HG03108 (cell line): Measurements from ENCODE around the gene MEAK7.
A peak's percentile ranks its signal among the peaks of the same experiment; 100 is the strongest.

ENCODE experiments used
- ATAC-seq: cut with Tn5 transposase; IDR thresholded peaks from one replicate; pipeline ENCODE4 v1.9.1; 2021; ENCODE audit warnings: moderate library complexity; ENCODE audit not compliant: unreplicated experiment

The MEAK7 gene, protein sequence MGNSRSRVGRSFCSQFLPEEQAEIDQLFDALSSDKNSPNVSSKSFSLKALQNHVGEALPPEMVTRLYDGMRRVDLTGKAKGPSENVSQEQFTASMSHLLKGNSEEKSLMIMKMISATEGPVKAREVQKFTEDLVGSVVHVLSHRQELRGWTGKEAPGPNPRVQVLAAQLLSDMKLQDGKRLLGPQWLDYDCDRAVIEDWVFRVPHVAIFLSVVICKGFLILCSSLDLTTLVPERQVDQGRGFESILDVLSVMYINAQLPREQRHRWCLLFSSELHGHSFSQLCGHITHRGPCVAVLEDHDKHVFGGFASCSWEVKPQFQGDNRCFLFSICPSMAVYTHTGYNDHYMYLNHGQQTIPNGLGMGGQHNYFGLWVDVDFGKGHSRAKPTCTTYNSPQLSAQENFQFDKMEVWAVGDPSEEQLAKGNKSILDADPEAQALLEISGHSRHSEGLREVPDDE

DNA sequence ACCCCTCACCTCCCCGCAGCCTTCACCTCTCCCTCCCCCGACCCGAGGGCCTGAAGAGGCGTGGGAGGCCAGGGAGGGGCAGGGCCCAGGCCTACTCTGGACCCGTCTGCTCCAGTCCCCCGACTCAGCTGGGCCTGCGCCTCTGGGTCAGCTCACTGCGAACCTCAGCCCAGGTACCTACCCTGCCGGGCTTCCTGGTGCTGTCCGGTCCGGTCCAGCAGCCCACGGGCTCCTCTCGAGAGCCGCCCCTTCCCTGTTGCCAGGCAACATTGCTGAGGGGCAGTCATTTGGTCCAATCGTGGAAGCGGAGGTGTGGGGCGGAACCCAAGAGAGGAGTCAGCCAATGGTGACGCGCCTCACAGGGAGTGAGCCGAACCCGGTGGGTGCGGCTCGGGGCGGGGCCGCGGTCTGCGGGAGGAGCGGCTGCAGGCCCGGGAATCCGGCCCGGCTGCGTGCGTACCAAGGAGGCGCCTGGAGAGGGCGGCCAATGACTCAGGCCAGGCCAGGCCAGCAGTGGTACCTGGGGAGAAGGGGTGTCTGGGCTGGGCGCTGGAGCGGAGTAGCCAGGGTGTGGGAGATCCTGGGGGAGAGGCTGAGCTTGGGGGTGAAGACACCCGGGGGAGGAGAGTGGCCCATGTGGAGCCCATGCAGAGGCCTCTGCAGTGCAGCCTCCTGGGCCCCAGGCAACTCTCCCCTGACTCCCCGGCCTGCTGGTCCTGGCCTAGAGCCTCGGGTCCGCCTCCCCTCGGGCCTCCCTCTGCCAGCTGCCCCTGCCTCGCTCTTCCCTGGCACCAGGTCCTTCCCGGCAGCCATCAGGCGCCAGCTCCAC, at the start of gene MEAK7:
MEAK7 (minus strand) TSS at position 240 of the 829 bp plus-strand sequence. CDS start 6,573 bp downstream, outside the sequence.
- peak; percentile 93 for ATAC-seq

DNA sequence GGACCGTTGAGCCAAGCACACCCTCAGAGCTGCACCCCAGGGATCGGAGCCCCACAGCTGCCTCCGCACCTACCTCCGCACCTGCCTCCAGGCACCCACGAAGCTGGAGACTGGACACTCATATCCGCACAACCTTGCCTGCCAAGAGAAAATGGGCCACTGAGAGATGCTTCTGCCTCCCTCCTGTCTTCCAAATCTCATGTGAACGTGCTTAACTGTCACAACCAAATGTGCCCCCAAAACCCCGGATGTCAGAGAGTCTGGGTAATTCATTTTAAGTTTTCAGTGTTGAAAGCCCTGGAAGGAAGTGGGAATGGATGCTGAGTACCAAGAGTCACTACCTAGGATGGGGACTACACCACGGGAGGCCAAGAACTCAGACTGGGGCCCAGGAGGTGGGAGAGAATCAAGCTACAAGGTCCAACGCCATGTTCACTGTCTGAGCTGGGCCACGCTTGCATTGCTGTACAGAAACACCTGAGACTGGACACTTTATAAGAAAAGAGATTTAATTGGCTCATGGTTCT, 49.5 kb upstream of the MEAK7 start:
- ATAC-seq, result no peak

DNA sequence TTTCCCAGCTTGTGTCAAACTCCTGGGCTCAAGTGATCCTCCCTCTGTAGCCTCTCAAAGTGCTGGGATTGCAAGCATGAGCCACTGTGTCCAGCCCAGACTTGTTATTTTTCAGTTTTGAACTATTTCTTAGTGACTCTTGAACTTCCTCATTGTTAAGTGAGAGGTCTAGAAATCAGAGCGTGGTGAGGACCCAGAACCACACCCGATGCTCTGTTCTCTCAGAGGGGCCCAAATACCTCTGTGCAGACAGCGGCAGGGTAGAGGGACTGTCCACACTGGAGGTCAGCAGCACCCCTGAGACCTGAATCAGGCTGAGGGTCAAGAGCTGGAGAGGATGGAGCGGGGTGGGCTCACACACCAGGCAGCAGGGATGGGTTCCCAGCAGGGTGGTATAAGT, 47.7 kb upstream of the MEAK7 start:
- no peak for ATAC-seq

DNA sequence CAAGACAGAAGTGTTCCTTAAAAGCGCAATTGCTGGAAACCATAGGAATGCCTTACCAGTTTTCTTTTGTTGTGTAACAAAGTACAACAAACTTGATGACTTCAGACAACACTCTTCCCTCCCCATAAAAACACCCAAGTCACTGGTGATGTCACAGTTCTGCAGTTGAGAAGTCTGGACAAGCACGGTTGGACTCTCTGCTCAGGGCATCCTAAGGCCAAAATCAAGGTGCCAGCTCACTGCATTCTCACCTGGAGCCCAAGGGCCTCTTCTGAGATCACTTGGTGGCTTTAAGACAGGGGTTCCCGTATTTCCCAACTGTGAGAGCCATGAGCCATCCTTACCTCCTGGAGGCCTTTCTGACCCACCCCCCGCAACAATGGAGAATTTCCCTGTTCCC, 45.6 kb upstream of the MEAK7 start:
- no peak for ATAC-seq

DNA sequence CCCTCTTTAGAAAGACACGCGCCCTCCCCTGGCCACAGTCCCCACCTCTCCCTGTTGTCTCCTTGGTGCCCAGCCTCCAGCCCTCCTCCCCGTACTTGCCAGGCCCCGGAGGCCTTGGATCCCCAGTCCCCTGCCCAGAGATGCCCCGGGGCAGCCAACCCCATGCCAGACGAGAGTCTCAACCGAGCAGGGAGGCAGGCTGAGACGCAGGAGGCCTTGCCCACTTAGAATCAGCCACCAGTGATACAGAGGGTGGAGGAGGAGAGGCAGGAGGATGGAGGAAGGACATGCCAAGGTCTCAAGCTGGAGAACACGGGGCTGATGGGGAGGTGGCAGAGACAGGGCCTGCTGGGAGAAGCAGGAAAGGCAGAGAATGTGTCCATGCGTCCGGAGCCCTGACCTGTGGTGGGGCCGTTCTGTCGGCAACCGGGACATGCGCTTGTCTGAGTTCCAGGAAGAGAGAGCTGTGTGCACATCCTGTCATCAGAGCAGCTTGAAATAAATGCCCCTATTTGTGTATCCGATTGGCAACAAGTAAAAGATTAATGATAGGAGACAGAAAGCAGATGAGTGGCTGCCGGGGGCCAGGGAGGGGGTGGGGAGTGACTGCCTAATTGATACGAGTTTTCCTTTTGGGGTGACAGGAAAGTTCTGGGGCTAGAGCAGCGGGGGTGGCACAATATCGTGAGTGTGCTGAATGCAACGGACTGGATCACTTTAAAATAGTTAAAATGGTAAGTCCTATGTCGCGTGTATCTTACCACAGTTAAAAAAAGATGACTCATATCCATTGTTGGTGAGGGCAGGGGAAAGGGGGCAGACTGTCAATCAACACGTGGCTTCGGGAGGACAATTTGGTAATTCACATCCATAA, 44.7 kb upstream of the MEAK7 start:
- no peak for ATAC-seq

DNA sequence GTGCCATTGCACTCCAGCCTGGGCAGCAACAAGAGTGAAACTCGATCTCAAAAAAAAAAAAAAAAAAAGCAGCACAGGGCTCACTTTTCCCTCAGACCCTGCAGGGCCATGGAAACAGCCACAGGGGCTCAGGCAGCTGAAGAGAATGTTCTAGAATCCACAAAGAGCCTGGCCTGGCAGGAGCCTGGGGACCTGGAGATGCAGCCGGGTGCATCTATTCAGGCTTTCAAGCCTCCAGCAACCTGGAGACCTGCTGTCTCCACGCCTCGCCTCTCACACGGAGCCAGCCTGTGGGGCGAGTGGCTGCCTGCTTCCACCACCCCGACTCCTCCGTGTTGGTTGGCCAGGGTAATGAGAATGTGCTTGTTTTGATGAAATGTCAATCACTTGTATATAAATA, 44.0 kb upstream of the MEAK7 start:
- ATAC-seq, result no peak

DNA sequence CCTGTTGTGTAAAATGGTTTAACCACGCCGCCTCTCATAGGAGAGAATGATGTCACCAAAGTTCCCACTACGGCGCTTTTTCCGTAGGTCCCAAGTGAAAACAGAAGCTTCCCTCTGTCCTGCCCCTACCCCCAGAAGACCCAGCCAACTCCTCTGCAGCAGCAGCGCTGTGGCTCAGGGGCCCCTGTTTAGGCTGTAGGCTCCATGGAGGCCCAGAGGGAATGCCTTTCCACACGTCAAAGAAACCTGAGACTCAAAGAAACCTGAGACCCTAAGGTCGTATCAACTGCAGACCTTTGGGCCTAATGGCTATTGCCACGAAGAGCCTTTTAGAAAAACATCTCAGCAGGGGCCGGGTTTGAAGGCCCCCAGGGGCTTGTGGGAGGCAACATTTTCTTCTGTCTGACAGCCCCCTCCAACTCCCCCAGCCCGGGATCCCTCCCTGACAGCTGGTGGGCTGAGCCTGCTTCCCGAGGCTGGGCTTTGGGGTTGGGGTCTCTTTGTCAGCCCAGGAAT, 43.1 kb upstream of the MEAK7 start:
- ATAC-seq, result no peak

DNA sequence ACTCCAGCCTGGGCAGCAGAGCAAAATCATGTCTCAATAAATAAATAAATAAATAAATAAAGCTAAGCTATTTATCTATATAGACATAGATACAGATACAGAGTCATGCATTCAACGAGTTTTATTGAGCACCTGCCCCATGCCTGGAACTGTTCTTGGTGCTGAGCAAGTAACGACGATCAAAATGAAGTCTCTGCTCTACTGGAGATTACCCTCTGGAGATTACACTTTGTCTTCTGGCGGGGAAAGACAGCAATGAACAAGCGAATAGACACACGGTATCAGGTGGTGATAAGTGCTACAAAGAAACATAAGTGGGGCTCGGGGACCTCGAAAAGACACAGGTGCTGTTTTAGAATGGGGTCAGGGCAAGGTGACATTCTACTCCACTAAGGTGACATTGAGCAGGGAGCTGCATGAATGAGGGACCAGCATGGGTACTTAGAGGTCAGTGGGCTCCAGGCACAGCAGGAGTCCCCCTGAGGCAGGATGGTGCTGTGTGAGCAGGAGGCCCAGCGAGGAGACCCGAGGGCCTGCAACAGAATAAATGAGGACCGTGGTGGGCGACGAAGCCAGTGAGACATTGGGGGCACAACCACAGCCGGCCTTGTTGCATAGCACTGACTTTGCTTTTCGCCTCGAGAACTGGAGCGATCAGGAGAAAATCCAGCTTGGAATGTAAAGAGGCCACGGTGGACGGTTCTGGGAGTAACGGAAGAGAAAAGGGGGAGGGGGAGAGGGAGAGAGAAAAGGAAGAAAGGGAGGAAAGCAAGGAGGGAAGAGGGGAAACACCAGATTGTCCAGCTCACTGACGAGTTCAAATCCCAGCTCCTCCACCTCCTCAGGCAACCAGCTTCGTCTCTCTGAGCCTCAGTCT, 42.4 kb upstream of the MEAK7 start:
- ATAC-seq, result no peak

DNA sequence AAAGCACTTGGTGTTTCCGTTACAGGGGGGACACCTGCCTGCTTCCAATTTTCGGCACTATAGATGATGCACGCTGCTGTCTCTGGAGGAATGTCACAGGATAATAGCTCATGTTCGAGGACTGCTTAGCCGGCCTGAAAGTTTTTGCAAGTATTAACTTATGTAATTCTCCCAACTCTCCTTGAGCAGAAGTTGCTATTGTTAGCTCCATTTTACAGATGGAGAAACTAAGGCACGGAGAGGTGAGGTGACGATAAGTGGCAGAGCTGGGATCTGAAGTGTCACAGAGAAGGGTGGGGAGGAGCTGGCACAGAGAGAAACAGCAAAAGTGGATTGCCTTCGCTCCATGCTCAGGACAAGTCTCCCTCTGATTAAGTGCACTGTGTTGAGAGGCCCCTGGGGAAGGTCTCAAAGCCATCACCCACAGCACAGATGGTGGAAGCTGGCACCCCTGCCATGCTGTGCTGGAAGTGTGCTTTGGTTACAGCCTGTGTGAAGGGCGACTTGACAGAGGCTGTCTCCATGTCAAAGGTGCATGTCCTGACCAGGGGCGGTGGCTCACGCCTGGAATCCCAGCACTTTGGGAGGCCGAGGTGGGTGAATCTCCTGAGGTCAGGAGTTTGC, 40.8 kb upstream of the MEAK7 start:
- no peak for ATAC-seq

DNA sequence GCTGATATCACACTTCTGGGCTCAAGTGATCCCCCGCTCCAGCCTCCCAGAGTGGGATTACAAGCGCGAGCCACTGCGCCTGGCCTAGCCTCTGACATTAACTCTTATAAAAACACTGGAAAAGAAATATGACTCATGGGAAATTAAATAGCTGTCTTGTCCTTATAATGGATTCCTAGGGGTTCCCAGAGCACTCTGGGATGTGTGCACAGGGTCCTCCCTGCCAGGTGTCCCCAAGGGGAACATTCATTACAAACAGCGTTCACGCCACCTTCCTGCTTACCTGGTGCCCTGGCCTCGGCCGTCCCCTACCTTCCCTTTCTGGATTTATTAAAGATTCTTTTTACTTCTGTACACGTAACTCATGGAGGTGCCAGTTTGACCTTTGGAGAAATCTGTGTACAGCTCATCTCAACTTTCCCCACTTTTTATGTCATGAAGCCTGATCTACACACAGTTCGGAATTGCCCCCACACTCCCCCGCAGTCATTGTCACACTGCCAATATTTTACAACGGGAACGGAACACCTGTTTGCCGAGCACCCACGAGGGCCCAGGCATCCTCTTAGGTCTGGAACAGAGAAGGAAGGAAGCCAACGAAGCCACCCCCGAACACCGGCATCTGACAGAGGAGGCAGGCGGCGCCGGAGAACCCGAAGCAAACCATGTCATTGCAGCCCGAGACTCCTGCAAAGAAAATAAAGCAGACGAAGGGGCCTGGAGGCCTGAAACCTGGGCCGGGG, 39.7 kb upstream of the MEAK7 start:
- ATAC-seq, result no peak

DNA sequence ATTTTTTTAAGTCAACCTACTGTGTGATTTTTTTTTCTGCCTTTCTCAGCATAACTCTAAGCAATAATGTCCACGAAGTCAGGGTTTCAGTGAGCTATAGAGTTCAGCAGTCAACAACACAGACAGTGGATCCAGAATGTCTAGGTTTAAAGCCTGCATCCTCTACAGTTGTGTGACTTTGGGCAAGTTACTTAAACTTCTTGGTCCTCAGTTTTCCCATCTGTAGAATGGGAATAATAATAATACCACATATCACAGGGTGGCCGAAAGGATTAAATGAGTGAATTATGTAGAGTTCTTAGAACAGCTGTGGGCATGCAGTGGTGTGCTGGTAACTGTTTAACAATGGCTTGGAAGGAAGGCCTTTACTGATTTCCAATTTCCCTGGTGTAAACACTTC, 38.8 kb upstream of the MEAK7 start:
- ATAC-seq, result no peak

DNA sequence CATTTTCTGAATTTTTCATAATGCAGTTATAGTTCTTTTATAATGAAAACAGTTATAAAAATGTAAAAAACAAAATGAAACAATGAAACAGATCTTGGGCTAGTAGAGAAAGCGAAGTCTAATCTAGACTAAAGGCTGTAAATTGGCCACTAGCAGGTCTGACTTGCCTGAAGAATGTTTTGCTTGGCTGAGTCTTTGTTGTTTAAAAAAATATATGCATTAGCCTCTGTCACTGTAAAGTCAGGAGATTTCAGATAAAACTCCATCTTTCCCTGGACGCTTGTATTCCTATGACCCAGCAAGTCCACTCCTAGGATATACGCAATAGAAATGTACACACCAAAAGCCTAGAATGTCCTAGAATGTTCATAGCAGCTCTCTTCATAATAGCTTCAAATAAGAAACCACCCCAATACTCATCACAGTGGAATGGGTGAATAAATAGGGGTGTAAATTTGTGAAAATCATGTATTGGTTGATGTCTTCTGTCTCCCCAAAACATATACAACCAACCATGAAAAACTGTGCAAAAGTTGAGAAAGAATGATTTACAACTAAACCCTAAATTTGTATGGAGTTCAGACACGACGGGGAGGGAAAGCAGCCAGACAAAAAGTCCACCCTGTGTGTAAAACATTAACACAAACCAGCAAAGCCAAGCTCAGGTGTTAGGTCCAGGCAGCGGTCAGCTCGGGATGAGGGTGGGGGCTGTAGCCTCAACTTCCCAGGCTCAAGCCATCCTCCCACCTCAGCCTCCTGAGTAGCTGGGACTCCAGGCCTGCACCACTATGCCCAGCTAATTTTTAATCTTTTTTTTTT, 37.7 kb upstream of the MEAK7 start:
- ATAC-seq, result no peak

DNA sequence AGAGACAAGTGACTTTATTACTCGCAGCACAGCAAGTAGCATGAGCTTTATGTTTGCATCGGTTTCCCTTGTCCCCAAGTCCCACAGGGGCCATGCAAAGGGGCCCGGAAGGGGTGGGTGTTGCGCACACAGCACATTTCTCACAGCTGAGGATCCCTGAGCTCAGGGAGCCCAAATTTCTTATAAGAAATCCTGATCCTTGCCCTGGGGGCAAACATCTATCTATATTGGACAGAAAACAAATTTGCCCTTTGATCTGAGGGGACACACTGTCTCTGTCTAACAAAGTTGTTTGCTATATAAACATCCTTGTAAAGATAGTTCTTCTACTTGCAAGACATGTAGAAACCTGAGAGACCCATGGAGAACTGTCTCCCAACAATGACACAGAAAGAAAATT, 35.7 kb upstream of the MEAK7 start:
- ATAC-seq, result no peak

DNA sequence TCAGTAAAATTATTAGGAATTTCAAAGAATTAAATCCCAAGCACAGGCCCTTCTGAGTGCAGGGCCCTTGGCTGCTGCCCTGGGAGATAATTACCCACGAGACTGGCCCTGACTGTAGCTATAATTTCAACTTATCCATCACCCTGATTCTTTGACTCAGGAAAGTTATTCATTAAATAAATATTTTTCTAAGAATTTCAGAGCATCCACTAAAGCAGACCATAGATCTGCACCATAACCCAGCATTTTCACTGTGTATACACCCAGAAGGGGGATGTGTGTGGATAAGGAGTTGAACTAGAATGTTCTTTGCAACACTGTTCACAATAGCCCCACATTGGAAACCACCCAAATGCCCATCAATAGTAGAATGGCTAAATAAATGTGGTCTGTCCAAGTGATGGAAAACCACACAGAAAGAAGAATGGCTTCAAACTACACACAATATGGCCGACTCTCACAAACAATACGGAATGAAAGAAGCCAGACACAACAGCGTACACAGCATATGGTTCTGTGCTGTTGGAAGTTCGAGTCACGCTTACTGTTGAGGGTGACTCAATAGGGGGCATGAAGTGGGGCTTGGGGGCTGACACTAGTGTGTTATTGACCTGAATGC, 33.9 kb upstream of the MEAK7 start:
- ATAC-seq, result no peak

DNA sequence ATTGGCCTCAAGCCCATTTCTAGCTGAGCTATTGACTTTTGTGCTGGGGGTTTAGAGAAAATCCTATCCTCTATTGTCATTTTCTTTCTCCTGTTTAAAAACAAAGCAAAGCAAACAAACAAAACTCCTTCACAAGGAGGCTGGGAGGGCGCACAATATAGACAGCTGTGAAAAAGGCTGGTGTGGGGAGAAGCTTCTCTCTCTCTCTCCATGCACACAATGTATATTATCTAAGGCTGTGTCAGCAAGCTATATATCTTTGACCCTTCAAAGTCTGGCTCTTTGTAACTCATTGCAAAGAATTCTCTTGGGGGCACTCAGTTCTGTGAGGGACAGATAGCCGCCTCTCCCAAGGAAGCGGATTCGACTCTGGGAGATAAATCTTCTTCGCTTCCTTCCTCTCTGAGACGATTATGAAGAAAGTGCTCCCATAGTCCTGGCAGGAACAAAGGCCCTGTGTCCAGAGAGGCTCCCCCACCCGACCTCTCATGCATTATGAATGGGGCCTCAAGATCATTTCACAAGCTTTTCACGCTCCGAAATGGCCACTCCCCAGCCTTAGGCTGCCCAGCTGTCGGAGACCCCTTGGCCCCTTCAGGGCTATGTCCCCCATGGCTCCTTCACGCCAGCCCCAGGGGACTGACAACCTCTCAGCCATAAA, 33.2 kb upstream of the MEAK7 start:
- no peak for ATAC-seq

DNA sequence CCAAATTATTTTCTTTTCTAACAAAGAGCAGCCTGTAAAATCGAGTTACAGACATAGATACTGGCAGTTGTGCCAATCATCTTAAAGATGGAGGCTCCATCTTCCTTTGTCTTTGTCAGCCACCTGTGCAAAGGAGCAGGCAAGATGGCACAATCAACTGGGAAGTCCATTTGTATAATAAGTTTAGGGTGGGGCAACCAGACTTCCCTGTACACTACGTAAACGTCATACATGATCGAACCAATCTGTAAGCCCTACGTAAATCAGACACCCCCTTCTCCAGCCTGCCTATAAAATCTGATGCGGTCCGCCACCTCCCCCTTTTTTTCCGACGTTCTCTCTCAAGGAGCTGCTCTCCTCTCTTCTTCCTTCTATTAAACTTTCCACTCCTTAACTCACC, 31.4 kb upstream of the MEAK7 start:
- ATAC-seq, result no peak

DNA sequence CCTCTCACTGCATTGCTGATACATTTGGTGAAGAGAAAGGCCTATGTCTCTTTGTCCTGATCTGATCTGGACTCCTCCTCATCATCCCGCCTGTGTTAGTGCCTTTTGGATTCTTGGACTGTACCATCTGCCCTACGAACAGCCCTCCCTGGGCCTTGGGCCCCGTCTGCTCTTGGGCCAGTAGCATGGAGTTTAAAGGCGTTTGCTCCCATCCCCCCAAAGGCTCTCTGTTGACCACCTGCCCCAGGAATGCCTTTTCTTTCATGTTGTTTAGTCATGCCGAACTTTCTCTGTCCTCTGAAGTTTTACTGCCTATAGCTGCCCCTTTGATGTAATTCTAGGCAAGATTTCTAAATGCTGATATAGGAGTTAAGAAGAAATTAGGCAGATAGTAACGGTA, 30.9 kb upstream of the MEAK7 start:
- no peak for ATAC-seq
